GM19035 (cell line): ENCODE measurements around the gene CDK16.
A peak's percentile ranks its signal among the peaks of the same experiment; 100 is the strongest.

Source experiments
- ATAC-seq: cut with Tn5 transposase; IDR thresholded peaks from one replicate; pipeline ENCODE4 v1.9.1; 2021; ENCODE audit not compliant: unreplicated experiment

CDK16 gene

DNA sequence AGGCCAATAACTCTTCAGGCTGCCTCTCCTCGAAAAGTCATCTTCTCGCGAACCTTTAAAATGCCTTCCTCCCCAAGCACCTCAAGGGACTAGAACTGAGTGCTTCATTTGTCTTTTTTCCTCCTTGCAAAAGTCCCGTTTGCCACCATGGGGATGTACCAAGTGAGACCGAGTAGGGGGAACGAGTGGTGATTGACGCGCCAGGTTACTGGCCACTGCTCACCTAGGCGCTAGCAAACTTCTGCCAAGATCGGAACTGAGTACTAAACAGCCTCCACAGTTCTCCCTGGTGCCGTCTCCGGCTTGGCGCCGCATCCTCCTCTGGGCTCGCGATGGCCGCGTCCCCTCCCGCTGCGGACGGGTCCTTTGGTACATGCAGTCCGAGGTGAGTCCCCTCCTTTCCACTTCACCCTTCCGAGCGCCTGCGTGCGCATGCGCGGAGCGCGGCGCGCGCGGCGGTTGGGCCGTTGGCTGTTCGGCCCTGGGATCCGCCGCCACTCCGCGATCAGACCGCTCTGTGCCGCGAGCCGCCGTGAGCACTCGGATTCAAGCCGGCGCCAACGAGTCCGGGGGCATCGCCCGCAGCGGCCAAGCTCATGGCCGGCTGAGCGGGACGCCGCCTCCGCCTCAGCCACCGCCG is at the start of gene CDK16:
Gene CDK16 (plus strand): TSS at position 402 of the 640 bp plus-strand sequence. CDS start 4,877 bp downstream, outside the sequence.
- ATAC-seq: peak; percentile 42

DNA sequence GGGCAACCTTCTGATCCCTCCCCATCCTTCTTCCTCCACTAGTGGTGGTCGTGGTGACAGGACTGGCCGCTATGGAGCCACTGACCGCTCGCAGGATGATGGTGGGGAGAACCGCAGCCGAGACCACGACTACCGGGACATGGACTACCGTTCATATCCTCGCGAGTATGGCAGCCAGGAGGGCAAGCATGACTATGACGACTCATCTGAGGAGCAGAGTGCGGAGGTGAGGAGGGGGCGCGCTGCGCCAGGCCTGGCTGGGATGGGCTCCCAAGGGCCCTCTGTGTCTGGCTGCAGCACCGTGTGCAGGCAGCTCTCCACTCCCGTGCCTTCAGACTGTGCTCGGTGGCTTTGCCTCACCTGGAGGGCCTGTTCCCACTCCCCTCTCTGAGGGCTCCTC is 49.2 kb upstream of the CDK16 start:
- ATAC-seq: no peak

DNA sequence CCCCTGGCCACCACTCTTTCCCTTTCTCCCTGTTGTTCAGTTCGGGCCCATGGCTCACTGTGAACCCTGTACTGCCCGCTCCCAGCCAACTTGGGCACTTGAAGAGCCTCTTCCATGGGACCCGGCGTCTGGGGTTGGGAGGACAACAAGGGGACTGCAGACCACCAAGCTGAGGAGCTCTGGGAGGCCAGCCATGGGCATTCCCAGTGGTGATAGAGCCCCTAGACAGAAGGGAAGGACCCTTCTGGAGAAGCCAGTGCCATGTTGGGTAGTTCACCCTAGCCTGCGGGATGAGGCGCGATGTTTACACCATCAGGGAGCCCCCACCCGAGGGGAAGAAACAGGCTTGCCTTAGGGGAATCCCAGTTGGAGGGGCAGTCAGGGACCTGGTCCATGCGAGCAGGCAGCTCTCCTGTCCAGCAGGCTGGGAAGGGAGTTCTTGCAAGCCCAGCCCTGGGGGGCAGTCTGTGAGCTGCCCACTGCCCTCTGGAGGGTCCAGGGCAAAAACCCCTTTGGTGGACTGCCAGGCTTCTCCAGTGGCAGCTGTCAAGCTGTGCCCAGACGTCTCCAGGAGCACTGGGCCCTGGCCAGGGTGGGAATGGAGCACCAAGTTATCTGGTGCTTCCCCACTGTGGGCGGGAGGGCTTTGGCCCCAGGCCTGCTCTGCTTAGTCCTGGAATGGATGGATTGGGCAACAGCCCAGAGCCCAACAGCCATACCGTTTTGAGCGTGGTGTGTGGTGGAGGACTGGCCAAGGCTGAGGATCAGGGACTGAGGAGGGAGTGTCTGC is 48.6 kb upstream of the CDK16 start:
- no peak for ATAC-seq

DNA sequence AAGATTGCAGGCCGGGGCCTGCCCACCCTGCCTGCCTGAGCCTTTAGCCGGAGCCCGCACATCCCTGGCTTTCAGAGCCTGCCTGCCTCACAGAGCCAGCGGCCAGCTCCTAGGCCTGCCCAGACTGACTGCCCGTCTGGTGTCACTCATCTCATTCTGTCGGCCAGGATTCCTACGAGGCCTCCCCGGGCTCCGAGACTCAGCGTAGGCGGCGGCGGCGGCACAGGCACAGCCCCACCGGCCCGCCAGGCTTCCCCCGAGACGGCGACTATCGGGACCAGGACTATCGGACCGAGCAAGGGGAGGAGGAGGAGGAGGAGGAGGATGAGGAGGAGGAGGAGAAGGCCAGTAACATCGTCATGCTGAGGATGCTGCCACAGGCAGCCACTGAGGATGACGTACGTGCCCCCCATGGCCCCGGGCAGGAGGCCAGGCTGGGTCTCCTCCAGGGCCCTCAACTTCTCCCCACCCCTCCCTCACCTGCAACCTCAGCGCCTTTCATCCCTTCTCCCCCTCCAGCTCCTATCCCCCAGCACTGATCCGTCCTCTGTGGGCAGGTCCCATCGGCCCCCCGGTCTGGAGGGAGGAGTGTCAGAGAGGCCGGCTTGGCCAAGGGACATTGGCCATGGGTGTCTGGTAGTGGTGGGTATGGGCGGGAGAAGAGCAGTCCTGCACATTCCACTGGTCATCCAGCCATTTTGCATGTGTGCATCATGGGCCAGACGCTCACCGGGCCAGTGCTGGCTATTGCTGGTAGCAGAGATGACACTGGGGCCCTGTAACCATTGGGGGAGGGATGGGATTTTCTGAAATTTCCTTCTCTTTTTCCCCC is 47.4 kb upstream of the CDK16 start:
- ATAC-seq: no peak

DNA sequence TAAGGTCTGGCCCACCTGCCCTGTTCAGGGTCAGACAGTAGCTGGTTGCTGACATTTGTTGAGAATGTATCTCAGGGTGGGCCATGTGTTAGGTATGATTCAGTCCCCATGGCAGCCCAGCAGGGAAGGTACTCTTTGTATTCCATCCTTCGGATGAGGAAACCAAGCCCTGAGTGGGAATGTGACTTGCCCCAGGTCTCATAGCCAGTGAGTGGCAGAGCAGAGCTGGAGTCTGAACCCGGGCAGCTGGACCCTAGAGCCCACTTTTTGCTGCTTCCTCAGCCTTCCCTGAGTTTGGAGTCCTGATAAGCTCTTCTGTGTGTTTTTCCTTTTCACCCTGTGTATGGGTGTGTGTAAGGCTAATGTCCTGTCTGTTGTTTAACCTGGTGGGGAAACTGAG is 46.5 kb upstream of the CDK16 start:
- ATAC-seq: no peak

DNA sequence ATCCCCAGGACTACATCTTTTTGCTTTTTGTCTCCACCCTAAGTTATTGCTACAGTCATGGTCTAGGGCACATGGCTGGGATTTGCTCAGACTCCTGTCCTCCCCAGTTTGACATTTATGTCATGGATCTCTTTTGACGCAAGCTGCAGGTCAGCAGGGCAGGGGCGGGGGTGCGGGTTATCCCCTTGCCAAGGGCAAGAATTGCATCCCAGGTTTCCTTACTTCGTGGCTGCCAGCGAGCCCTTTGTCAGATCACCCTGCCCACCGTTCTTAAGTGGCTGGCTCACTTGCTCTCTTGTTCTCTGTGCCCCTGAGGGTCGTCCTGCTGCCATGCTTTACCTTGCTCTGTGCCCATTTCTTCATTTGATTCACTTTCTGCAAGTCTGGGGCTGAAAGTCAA is 45.9 kb upstream of the CDK16 start:
- no peak for ATAC-seq

DNA sequence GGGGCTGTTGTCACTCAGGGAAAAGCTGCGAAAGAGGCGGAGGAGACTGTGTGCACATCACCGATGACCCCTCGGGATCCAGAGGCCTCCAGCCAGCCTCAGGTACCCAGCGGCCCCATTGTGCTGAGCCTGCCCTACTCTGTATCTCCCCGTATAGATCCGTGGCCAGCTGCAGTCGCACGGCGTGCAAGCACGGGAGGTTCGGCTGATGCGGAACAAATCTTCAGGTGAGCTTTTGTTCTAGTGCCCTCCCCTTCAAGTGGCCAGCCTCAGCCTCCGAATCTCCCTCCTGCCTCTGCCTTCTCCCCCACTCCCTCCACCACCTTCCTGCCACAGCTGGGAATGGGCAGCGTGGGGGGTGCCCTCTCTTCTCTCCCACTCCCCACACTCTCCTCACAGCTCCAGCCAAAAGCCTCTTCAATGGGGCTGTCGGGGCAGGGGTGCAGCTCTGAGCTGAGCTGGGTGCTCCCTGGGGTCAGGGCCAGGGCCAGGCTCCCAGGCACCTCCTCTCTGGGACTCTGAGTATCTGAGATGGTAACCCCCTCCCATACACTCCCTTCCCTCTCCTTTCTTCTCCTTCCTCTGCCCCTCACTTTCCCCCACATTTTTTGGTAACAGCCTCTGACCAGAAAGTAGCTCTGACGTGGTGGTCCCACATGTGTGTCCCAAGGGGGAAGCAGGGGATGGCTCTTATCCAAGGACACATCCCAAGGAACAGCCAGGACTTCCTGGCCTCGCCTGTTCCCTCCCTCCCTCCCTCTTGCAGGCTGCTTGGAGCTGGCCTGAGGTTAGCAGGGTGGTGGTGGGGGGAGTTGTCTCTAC is 45.3 kb upstream of the CDK16 start:
- ATAC-seq: no peak

DNA sequence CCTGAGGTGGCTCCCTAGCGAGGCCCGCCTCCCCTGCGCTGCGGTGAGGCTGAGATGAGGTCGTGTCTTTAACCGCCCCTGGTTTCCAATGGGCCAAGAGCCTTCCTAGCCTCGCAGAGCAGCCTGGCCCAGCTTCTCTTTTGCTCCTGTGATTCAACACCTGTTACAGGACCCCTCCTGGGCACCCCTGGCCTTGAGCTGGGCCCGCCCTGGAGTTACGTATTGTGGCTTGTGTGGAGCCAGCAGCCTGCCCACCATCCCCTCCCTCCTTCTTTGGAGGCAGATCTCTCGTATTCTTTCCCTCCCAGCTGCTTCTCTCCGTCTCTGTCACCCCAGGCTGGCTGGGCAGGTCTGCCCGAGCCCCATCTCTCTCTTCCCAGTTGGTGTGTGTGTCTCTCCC is 44.1 kb upstream of the CDK16 start:
- no peak for ATAC-seq

DNA sequence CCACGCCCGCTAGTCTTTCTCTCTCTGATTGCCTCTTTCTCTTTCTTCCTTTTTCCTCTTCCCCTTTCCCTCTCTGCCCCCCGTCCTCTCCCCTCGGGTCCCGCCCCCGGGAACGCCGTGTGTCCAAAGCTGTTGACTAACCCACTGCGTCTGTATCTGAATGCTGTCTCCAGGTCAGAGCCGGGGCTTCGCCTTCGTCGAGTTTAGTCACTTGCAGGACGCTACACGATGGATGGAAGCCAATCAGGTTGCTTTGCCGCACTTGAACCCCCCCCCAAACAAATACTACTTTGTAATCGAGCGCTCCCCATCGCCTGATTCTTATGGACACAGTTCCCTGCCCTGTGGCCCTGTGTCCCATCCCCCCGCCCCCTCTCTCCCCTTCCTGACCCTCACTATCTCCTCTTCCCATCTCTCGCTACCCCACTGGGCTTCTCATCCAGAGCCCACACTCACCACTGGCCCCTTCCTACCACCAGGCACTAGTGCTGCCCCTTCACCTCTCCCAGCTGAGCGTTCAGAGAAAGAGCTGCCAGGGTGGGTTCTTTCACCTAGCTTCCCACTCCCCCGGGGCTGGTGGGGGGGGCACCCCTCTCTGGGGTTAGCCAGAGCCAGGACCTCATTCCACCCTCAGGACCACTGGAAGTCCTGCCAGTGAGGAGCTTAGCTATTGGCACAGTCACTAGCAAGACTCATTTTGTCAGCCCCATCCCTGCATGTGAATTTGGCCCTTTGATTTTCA is 43.5 kb upstream of the CDK16 start:
- no peak for ATAC-seq

DNA sequence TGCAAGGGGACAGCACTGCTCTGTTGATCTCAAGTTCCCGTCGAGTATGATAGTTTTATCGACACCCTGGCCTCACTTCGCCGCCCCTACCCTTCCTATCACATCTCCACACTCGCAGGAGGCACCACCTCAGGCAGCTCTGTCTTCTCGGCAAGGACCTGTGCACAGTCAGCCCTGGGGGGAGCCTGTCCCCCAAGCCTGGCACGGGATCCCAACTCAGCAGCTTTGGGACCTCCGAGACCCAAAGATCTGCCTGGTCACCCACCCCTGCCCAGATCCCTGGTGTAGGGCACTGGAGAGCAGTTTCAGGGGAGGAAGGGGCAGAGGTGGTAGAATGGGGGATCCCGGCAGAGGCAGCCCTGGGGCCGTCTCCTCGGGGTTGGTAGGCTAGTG is 42.9 kb upstream of the CDK16 start:
- no peak for ATAC-seq

DNA sequence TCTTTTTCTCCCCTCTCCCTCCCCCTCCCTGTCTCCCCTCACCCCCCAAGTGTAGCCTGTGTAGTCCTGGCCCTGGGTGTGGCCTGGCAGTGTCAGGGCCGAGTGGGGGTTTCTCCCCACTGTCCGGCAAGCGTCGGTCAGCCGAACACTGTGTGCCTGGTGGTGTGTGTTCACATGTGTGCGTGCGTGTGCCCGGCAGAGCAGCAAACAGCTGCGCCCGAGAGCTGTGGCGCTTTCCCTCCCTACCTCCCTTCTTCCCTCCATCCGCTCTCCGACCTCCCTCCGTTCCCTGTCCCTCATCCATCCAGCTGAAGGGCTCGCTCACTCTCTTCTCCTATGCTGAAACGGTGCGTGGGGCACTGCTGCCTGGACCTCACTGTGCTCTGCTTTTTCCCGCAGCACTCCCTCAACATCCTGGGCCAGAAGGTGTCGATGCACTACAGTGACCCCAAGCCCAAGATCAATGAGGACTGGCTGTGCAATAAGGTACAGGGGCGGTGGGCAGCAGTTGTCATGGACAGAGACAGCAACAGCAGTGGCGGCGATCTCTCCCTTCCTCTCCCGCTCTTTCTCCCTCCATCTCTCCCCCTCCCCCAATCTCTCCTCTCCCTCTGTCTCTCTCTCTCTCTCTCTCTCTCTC is 42.3 kb upstream of the CDK16 start:
- no peak for ATAC-seq

DNA sequence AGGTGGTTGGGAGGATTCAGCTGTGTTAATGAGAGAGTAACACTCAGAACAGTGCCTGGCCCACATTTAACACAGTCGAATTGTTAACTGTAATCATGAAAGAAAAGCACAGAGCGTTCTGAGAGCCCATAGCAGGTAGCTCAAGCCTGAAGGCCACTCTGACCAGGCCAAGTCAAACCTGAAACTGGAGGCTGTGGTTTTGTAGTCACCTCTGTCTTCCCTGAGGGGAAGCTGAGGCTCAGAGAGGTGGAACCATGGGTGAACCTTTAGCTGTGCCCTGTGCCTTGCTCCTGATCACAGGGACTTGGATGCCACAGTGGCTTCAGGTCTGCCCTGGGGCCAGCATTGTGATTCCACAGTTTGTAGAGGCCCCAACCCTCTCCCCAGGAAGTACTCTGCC is 41.4 kb upstream of the CDK16 start:
- no peak for ATAC-seq

DNA sequence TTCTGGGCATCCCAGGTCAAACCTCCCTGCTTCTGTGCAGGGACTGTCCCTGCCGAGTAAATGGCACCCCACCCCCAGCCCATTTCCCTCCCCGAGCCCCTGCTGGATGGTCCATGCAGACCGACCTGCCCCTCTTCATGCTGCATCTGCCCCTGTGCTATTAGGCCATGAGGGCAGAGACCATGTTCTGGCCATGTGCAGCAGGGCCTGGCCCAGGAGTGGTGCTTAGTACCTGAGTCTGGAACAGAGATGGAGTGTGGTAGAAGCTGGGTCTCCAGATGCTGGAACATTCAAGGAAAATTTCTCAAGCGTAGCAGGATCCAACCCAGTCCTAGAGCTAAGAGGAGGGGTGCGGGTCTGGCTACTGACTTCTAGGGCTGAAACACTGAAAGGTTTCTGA is 40.1 kb upstream of the CDK16 start:
- ATAC-seq: no peak

DNA sequence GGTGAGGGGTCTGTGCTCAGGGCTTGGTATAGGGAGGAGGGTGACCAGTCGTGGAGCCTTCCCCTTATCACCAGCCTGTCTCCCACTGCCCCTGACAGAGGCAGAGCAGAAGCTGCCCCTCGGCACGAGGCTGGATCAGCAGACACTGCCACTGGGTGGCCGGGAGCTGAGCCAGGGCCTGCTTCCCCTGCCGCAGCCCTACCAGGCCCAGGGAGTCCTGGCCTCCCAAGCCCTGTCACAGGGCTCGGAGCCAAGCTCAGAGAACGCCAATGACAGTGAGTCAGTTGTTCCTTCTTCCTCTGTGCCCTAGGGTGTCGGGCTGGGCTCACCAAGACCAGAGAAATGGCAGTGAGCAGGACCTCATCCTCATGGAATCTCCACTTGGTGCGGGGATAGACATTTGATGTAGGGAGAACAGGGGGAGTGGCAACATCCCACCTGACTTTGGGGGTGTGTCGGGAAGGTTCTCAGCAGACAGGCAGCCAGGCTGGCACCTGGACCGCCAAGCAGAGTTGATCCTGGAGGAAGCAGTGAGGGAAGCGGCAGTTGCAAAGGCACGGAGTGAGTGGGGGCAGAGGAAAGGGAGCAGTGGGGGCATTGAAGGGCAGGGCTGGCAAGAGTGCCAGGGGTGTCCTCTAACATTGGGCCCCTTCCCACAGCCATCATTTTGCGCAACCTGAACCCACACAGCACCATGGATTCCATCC is 39.1 kb upstream of the CDK16 start:
- ATAC-seq: no peak

DNA sequence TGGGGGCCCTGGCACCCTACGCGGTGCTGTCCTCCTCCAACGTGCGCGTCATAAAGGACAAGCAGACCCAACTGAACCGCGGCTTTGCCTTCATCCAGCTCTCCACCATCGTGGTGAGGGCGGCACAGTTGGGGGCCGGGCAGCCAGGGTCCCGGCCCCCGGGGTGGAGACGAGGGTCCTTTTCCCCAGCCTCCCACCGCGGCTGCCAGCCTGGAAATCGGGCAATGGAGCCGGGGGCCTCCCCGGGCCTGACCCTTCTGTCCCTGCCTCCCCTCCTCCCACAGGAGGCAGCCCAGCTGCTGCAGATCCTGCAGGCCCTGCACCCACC is 38.6 kb upstream of the CDK16 start:
- no peak for ATAC-seq

DNA sequence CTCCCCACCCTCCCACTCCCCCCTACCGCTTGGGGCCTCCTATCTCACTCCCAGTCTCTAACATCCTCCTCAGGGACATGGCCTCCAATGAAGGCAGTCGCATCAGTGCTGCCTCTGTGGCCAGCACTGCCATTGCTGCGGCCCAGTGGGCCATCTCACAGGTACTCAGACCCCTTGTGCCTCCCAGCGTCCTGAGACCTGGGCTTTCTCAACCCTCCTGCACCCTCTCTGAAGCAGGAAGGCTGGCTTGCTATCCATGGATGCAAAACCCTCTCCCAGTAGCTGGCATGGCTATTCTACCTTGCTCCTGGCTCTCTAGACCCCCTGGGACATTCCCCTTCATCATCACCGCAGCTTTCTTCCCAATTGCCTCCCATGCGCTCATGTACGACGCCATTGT is 38.1 kb upstream of the CDK16 start:
- no peak for ATAC-seq

DNA sequence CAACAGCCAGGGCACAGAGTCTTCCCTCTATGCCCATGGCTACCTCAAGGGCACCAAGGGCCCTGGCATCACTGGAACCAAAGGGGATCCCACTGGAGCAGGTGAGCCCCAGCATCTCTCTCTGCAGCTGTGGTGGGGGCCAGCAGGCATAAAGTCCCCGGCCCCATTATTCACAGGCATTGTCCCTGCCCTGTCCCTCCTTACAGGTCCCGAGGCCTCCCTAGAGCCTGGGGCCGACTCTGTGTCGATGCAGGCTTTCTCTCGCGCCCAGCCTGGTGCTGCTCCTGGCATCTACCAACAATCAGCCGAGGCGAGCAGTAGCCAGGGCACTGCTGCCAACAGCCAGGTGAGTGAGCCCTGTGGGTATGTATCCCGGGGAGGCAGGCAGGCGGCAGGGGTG is 37.2 kb upstream of the CDK16 start:
- ATAC-seq: no peak

DNA sequence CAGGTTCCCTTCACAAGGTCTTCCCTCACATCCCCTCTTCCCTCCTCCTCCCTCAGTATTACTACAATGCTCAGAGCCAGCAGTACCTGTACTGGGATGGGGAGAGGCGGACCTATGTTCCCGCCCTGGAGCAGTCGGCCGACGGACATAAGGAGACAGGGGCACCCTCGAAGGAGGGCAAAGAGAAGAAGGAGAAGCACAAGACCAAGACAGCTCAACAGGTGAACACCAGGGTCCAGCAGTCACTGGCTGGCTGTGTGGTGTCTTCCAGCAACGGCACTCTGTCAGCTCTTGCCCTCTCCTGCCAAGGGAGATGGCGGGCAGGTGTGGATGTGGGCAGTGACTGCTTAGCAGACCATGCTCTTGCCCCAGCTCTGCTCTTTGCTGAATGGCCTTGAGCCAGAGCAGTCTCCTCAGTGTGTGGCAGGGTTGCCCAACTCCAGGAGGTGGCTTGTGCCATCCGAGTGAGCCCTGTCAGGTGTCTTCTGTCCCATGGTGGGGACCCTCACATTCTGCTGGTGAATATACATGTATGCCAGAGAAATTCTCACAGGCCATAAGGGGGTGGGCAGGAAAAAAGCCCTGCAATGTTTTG is 36.3 kb upstream of the CDK16 start:
- no peak for ATAC-seq

DNA sequence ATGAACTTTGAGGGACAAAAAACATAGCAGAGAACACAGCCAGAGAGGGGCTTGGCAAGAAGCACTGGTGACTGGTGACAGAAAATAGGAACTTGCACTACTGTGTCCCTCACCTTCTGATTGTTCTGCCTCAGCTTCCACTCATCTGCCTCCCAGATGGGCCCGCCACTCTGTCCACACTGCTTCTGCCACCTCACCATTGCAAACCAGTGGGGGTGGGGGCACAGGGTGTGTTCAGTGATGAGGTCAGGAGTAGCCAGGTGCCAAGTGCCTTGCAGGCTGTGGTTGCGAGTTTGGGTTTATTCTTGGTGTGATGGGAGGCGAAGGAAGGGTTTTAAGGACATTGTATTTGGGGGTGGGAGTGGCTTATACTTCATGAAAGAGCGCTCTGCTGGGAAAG is 34.0 kb upstream of the CDK16 start:
- ATAC-seq: no peak
